KOPT-K1 (cell line): Measurements from ENCODE around the gene PRSS50.

Source experiments
- H3K27ac ChIP-seq: fragments of 200-600 bp; sonication (generic); 2 replicates; pipeline ENCODE4 v1.5.1; 2016; ENCODE audit warnings: antibody characterized with exemption, mild to moderate bottlenecking, low read depth, low read length; ENCODE audit not compliant: poor library complexity, severe bottlenecking
- H3K36me3 ChIP-seq: fragments of 200-600 bp; sonication (generic); 2 replicates; pipeline ENCODE4 v1.5.1; 2017; ENCODE audit warnings: antibody characterized with exemption, mild to moderate bottlenecking, low read length, moderate library complexity; ENCODE audit not compliant: insufficient read depth
- H3K9me3 ChIP-seq: fragments of 200-600 bp; sonication (generic); 2 replicates; pipeline ENCODE4 v1.5.1; 2017; ENCODE audit warnings: antibody characterized with exemption, low read length, mild to moderate bottlenecking; ENCODE audit not compliant: insufficient read depth, poor library complexity, severe bottlenecking

The PRSS50 gene

GRCh38 chr3:46736006-46736872 is 18.6 kb upstream of the PRSS50 start:
- Histone ChIP-seq H3K9me3 (no peaks in the 10 kb centered on the region), H3K36me3 (no peaks in the 10 kb centered on the region), H3K27ac (no peak overlapping the region)

GRCh38 chr3:46734773-46735172 is 17.1 kb upstream of the PRSS50 start:
- H3K36me3 ChIP-seq = no peaks in the 10 kb centered on the region
- H3K27ac ChIP-seq = no peak overlapping the region
- no peaks in the 10 kb centered on the region for H3K9me3 ChIP-seq

- Histone ChIP-seq H3K9me3 (no peaks in the 10 kb centered on the region), H3K36me3 (no peaks in the 10 kb centered on the region)
Measured at GRCh38 chr3:46733026-46733800, 15.5 kb upstream of the PRSS50 start.

DNA sequence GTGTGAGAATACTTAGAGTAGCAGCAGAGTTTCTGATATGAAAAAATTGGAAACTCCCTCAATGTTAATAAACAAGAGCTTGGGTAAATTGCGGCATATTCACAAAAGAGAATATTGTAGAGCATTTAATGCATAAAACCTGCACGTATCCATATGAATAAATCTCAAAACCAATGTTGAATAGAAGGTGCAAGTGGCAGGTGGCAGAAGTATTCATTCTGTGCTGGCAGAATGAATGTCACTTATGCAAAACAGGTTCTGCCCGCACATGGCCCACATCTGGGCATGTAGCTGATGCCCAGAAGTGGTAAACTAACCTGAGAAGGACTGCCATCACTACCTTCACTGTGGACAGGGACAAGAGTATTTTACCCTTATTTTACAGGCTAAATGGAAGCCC is 14.1 kb upstream of the PRSS50 start:
- no peak overlapping the region for H3K27ac ChIP-seq
- no peaks in the 10 kb centered on the region for H3K36me3 ChIP-seq
- no peaks in the 10 kb centered on the region for H3K9me3 ChIP-seq

More at GRCh38 chr3:46733026-46733800, 15.5 kb upstream of the PRSS50 start:
- H3K27ac ChIP-seq = no peak overlapping the region

GRCh38 chr3:46730819-46731218 is 13.2 kb upstream of the PRSS50 start:
- no peaks in the 10 kb centered on the region for H3K36me3 ChIP-seq
- H3K9me3 ChIP-seq = no peaks in the 10 kb centered on the region
- no peak overlapping the region for H3K27ac ChIP-seq

DNA sequence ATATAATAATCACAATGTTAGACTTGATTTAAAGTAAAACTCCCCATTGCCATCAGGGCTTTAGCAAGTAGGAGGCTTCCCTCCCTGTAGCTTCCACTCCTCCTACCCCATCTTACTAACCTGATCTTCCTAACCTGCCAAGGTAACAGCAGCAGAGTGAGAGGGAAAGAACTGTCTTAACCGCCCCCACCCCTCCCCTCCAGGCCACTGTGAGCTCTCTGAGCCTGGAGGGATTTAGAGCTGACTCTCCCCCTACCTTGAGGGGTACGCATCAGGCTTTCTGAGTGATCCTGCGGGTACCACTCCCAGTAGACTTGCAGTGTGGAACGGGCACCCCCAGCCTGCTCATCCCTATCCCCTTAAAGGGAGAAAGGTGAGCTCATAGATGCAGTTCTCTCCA is 11.4 kb upstream of the PRSS50 start:
- Histone ChIP-seq H3K36me3 (no peaks in the 10 kb centered on the region), H3K27ac (no peak overlapping the region), H3K9me3 (no peaks in the 10 kb centered on the region)

DNA sequence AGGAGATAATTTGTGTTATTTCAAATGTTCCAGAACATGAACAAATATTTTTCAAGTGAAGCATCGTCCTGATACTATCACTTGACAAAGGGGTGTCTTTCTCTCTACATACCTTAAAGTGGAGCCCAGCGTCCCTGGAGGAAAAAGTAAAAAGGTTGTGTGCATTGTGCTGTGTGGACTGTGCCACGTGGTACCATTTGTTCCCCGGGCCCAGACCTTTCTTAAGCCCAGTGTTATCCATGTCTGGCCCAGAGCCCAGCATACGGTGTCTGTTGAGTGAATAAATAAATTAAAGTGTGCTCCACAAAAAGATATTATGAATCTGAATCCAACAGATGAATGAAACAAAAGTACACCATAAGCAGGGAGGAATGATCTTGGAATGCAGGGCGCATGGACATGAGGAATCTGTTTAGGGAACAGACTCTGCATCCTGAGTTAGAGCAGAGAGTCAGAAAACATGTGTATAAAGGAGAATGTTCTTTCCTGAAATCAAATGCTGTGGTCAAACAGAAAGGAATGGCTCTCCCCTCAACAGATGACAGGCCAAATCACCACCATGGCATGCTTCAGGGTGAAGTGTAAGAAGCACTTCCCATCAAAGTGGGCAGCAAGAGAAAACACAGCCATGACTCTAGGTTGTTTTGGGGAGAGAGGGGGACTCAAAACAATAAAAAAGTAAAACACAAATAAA is 8.1 kb upstream of the PRSS50 start:
- H3K9me3 ChIP-seq = no peaks in the 10 kb centered on the region
- H3K27ac ChIP-seq = no peak overlapping the region
- H3K36me3 ChIP-seq = no peaks in the 10 kb centered on the region

DNA sequence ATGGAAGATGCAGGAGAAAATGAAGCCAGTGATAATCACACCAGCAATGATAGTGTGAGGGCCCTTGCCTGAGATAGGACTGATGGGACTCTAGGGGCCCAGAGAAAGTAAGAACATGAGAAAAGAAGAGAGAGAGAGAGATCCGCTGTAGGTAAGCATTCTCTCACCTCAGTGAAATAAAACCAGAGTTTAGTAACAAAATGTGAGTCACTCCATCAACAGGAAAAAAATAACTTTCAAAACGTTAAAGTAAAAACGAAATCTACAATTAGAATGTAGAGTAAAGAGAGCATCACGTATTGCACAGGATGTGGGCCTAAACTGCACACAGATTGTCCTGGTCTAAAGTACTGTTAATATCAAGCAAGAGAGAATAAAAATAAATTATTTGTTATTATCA is 6.8 kb upstream of the PRSS50 start:
- no peak overlapping the region for H3K27ac ChIP-seq

GRCh38 chr3:46722443-46722842 is 4.8 kb upstream of the PRSS50 start:
- no peaks in the 10 kb centered on the region for H3K36me3 ChIP-seq
- no peaks in the 10 kb centered on the region for H3K9me3 ChIP-seq
- no peak overlapping the region for H3K27ac ChIP-seq

More for the DNA sequence above, 6.8 kb upstream of the PRSS50 start:
- H3K9me3 ChIP-seq = no peaks in the 10 kb centered on the region
- no peaks in the 10 kb centered on the region for H3K36me3 ChIP-seq

- no peaks in the 10 kb centered on the region for H3K9me3 ChIP-seq
- H3K36me3 ChIP-seq = no peaks in the 10 kb centered on the region
- H3K27ac ChIP-seq = no peak overlapping the region
Measured at GRCh38 chr3:46721009-46721408, 3.3 kb upstream of the PRSS50 start.

DNA sequence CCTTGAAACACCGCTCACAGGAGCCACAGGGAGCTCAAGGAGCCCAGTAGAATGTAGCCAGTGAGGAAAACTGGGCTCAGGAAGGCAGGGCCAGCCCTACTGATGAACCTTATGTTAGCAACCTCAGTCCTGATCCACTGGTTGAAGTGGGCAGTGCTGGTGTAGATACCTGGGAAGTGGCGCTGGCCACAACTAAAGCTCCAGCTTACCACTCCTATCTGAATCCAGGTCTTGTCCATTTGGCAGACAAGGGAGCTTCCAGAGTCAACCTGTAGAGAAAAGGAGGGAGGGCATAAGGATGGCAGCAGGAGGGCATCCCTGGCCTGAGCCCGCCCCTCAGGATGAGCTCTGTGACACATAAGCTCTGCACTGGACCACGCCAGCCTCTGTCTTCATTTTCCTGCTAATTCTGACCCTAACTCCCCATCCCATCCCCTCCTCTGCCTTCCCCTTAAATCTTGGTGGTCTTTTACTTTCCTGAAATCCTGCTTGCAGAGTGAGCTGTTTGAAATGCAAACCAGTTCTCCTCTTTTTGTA is 2.1 kb upstream of the PRSS50 start:
- H3K9me3 ChIP-seq = no peaks in the 10 kb centered on the region
- H3K36me3 ChIP-seq = no peaks in the 10 kb centered on the region
- H3K27ac ChIP-seq = no peak overlapping the region

GRCh38 chr3:46719044-46719565 is 1.4 kb upstream of the PRSS50 start:
- no peak overlapping the region for H3K27ac ChIP-seq
- H3K36me3 ChIP-seq = no peaks in the 10 kb centered on the region
- no peaks in the 10 kb centered on the region for H3K9me3 ChIP-seq

GRCh38 chr3:46716461-46717441 is 918 bp downstream of the PRSS50 start:
- Histone ChIP-seq H3K27ac (no peak overlapping the region), H3K9me3 (no peaks in the 10 kb centered on the region), H3K36me3 (no peaks in the 10 kb centered on the region)
